Right forelimb (tissue), 1 donor: ENCODE measurements around the gene VEPH1.

ENCODE experiments used
- DNase-seq: peaks from one replicate; pipeline ENCODE4 v3.0.0-alpha.2; 2018

VEPH1 gene

DNA sequence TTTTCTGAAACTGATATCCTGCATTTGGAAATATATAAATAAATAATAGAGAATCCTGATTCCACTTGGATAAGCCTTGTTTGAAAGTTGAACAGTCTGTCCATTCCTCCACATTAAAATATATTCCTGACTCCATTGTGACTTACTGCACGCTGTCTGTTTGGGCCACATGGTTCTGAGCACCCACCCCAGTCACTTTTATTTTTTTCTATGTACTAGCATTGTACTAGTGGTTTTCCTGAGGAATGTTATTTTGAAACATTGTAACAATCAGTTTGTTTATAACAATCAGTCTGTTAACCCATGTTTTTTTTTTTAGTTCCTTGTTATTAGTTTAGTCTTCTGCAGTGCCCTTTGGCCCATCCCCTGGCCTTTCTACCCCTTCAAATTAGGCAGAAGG is 255.8 kb downstream of the VEPH1 start:
- no peak for DNase-seq

DNA sequence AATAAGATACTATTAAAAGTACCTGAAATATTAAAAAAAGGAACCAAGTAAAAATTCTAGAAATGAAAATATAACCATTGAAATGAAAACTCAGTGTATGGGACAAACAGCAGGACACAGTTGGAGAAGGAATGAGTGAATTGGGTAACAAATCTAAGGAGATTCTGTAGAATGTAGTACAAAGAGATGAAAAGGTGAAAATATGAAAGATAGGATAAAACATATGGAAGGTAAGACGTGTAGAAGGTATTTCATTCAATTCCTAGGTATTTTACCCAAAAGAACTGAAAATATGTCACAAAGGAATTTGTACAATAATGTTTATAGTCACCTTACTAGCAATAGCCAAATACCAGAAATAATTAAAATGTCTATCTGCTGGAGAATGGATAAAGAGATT is 260.4 kb downstream of the VEPH1 start:
- no peak for DNase-seq

GRCh38 chr3:157241599-157241998 is 261.6 kb downstream of the VEPH1 start:
- DNase-seq, result no peak

DNA sequence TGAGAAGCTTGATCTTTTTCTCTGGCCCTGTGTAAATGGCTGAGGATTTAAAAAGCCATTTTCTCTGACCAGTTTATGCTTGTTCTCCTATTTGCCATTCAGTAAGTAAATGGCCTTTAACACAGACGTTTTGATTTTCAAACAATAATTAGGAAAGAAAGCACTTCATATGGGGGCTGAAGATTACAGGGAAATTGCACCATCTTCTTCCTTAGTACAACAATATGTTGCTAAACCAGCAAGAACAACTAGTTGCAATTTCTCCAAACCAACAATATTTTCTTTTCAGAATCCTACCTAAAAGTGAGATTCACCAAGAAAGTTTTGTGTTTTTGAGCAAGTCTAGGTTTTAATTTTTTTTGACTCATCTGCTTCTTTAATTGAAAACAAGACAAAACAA is 262.8 kb downstream of the VEPH1 start:
- no peak for DNase-seq

DNA sequence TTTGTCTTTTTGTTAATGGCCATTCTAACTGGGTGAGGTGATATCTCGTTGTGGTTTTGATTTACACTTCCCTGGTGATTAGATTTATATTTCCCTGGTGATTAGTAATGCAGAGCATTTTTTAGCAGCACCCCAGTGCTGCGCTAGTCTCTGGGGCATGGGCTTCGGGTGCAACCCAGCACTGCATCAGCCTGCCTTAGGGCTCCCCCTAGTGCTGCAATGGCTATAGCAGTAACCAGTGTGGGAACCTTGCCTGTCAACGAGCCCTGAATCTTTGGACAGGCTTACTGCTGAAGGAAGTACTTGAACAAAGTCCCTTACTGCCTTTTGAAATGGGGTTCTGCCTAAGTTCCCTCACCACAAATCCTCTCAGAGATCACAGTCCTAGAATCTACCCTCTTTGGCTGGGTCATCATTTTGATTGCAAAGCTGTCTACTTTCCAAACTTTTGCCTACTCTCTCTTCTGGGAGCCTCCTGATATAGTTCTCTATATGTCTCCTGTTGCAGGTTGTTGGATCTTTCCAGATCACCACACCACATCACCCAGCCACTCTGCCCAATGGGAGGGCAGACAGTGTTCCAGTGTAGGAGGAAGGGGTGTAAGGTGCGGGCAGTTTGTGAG is 264.0 kb downstream of the VEPH1 start:
- DNase-seq, result no peak

DNA sequence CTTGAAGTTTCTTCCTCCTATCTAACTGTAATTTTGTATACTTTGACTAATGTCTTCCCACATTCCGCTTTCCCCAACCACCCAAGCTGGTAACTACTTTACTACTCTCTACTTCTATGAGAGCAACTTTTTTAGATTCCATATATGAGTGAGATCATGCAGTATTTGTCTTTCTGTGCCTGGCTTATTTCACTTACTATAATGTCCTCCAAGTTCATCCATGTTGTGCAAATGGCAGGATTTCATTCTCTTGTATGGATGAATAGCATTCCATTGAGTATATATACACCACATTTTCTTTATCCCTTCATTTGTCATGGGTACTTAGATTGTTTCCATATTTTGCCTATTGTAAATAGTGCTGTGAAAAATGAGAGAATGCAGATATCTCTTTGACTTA is 264.8 kb downstream of the VEPH1 start:
- no peak for DNase-seq

DNA sequence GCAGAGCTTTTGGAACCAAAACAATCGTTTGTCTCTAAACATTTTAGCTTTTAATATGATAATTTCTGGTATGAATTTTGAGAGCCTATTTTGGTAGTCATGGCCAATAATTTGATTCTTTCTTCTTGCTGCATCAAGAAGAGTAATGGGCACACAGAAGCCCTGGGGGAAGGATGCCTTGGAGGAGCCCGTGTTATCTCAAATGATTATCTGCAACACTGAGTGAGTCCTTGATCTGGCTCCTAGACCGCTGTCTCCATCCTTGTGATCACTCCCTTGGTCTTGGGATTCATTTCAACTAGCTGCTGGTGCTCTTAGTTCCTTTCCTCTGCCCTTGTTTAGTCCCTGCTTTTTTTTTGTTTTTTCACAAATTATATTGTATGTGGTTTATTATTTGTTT is 265.3 kb downstream of the VEPH1 start:
- DNase-seq, result no peak

DNA sequence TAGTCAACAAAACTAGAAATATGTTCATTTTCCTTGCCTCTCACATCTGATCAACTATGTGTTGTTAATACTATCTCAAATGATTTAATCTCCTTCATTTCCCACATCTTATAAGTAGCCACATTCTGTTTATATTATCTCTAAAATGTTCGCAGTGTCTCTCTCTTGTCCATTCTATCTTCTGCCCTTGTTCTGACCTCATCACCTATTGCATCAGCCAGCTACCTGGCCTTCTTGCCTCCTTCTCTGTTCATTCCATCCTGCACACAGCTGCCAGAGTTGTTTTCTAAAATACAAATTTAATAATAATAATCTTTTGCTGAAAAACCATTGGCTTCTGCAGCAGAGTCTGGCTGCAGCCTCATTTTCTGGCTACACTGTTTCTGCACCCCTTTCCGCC is 267.9 kb downstream of the VEPH1 start:
- no peak for DNase-seq

- DNase-seq, result no peak
Observed at GRCh38 chr3:157233923-157234322, 269.3 kb downstream of the VEPH1 start.

DNA sequence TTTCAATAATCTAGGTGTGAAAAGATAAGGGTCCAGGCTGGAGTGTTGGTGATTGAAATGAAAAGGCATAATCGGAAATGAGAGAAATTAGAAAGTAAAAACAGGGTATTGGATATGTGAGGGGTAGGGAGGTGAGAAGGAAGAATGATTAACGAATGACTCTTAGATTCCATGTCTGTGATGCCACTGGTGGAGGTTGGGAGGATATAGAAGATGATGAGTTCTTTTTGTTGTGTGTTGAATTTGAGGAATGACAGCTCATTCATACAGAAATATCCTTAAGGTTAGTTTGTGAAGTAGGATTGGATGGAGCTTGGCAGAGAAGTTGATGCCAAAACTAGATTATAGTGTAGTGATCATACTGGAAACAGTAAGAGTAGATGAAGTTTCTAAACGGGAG is 271.1 kb downstream of the VEPH1 start:
- no peak for DNase-seq

DNA sequence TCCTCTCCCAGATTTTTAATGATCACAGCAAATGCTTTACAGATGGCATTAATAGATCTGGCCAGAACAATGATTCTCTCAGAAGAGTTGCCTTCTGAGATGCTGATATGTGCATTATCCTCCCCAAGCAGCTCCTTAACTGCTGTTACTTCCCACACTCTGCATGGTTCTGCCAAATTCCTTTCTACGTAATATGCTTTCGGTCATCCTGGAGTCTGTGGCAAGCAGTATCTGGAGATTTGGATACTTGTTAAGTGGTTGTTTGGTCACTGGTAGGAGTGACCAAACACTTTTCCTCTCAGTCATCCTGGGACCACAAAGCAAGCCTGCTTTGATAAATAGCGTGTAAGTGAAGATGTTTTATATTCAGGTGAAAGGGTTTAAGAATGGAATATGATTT is 272.1 kb downstream of the VEPH1 start:
- no peak for DNase-seq

DNA sequence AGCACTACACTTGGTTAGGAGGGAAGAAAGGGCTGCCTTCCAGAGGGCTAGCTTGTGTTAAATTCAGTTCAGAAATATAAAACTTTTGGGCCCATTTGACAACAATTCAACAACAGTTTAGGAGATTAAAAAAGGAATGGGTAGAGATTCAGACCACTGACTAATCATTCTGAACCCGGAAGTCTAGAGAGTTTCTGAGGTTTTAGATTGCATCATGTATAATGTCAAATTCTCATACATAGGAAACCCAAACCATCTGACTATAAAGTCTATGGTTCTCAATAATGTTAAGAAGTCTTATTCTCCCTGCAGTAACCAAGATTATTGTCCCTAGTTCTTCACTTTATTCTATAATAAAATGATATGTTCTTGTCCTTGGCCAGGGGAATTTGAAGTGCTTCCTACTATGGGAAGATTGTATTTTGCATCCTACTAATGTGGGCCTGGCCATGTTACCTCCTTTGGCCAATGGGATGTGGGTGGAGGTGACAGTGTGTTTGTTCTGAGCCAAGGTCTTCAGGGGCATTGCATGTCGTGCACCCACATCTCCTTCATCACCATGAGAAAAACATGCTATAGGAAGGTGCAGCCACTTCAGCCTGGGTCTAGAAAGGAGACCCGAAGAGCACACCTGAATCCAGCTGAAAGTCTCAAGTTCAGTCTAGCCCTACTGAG is 276.9 kb downstream of the VEPH1 start:
- DNase-seq, result no peak

DNA sequence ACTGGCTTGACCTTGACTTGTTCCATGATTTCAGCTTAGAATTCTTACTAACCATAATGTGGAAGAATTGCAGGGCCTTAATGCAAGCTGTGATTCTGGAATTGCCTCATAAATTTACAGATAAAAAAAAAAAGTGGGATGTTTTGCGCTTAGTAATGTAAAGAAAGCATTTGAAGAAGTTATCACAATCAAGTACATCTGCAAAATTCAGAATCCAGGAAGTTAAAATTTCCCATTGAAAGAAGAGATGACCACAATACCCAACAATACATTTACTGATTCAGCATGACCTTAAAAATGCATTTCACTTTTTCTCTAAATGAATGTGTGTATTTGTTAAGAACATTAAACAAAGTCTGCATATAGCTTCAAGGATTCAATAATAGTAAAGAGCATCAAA is 278.2 kb downstream of the VEPH1 start:
- no peak for DNase-seq

DNA sequence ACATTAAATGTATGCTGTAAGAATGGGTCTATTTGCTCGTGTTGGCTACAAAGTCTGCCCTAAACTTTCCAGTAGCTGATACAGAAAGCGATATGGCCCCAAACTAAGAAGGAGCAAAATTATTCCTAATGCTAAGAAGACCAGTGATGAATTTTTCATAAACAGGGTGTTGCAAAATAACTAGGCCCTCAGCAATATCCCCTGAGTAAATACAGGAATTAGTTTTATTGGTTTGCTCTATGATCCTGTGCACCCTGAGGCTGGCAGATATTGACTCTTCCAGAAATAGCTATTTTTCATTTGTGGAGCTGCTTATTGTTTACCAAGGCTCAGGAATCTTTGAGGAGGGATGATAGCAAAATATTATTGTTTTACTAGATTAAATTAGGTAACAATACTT is 282.3 kb downstream of the VEPH1 start:
- no peak for DNase-seq

DNA sequence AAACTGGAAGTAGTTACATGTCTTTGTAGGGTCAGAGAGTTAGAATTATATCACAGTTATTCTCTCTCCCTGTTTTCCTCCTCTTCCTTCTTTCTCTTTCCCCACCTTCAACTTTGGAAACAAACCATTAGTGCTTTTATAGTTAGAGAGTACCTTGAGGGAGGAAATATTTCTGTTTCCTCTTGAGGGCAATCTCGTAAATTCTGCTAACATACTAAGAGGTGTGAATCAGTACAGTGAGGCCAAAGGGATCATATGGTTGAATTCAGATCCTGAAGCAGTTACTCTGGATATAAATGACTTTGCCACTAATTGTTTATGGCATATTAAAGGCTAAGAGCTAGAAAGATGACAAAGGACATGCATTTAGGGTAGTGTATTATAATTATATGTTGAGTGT is 283.0 kb downstream of the VEPH1 start:
- DNase-seq, result no peak

GRCh38 chr3:157219215-157219614 is 284.0 kb downstream of the VEPH1 start:
- DNase-seq, result no peak
